Measurements from ENCODE around the gene PIP5K1B.

Gene PIP5K1B

GRCh38 chr9:69019808-69020207, 314.8 kb downstream of the PIP5K1B start:
- Histone ChIP-seq H3K4me2 (no peak overlapping the region), H3K9ac (no peak overlapping the region), H4K20me1 (ENCODE audit: insufficient read depth) (no peaks in the 10 kb centered on the region), H3K27me3 (ENCODE audit: insufficient read depth, low read depth) (no peaks in the 10 kb centered on the region), H3K4me1 (ENCODE audit: low read depth, poor library complexity, severe bottlenecking) (no peaks in the 10 kb centered on the region), H3K4me3 (IDR thresholded peaks at IDR 0.05; ENCODE audit: insufficient read depth, low read depth, low read length) (no peak overlapping the region), H2AFZ (ENCODE audit: low read depth) (no peak overlapping the region), H3K79me2 (ENCODE audit: insufficient read depth, low read depth) (no peaks in the 10 kb centered on the region), H3K36me3 (ENCODE audit: insufficient read depth) (no peaks in the 10 kb centered on the region), H3K27ac (no peak overlapping the region)
- TF ChIP-seq CTCF (conservative IDR thresholded peaks at IDR 0.05; ENCODE audit: low read depth, low read length): no peak

GRCh38 chr9:69020301-69021145, 315.5 kb downstream of the PIP5K1B start:
- no peaks in the 10 kb centered on the region for H4K20me1 ChIP-seq (ENCODE audit: insufficient read depth)
- no peak for TF ChIP-seq CTCF (conservative IDR thresholded peaks at IDR 0.05; ENCODE audit: low read depth, low read length)
- H3K4me1 ChIP-seq (ENCODE audit: low read depth, poor library complexity, severe bottlenecking): no peaks in the 10 kb centered on the region
- no peaks in the 10 kb centered on the region for H3K79me2 ChIP-seq (ENCODE audit: insufficient read depth, low read depth)
- no peak overlapping the region for H3K9ac ChIP-seq
- H3K4me2 ChIP-seq: no peak overlapping the region
- H3K27me3 ChIP-seq (ENCODE audit: insufficient read depth, low read depth): no peaks in the 10 kb centered on the region
- no peaks in the 10 kb centered on the region for H3K36me3 ChIP-seq (ENCODE audit: insufficient read depth)
- no peak overlapping the region for H3K4me3 ChIP-seq (IDR thresholded peaks at IDR 0.05; ENCODE audit: insufficient read depth, low read depth, low read length)
- no peak overlapping the region for H3K27ac ChIP-seq
- no peak overlapping the region for H2AFZ ChIP-seq (ENCODE audit: low read depth)

GRCh38 chr9:69023650-69024049, 318.6 kb downstream of the PIP5K1B start:
- Histone ChIP-seq H3K4me3 (IDR thresholded peaks at IDR 0.05; ENCODE audit: insufficient read depth, low read depth, low read length) (no peak overlapping the region), H3K27me3 (ENCODE audit: insufficient read depth, low read depth) (no peaks in the 10 kb centered on the region), H3K36me3 (ENCODE audit: insufficient read depth) (no peaks in the 10 kb centered on the region), H2AFZ (ENCODE audit: low read depth) (no peak overlapping the region), H3K79me2 (ENCODE audit: insufficient read depth, low read depth) (no peaks in the 10 kb centered on the region), H3K4me2 (no peak overlapping the region), H3K27ac (no peak overlapping the region), H3K9ac (no peak overlapping the region), H3K4me1 (ENCODE audit: low read depth, poor library complexity, severe bottlenecking) (peaks cover 22% of the 10 kb centered on the region), H4K20me1 (ENCODE audit: insufficient read depth) (no peaks in the 10 kb centered on the region)
- no peak for TF ChIP-seq CTCF (conservative IDR thresholded peaks at IDR 0.05; ENCODE audit: low read depth, low read length)

GRCh38 chr9:69027355-69028097, 322.5 kb downstream of the PIP5K1B start:
- peak overlapping the region; percentile 40 for H3K27ac ChIP-seq
- no peaks in the 10 kb centered on the region for H3K79me2 ChIP-seq (ENCODE audit: insufficient read depth, low read depth)
- H3K4me2 ChIP-seq: peak overlapping the region; percentile 84
- peak overlapping the region; percentile 62 for H2AFZ ChIP-seq (ENCODE audit: low read depth)
- no peaks in the 10 kb centered on the region for H3K27me3 ChIP-seq (ENCODE audit: insufficient read depth, low read depth)
- H3K4me1 ChIP-seq (ENCODE audit: low read depth, poor library complexity, severe bottlenecking): peaks cover 29% of the 10 kb centered on the region
- TF ChIP-seq CTCF (conservative IDR thresholded peaks at IDR 0.05; ENCODE audit: low read depth, low read length): peak; percentile 86
- H3K4me3 ChIP-seq (IDR thresholded peaks at IDR 0.05; ENCODE audit: insufficient read depth, low read depth, low read length): no peak overlapping the region
- H3K36me3 ChIP-seq (ENCODE audit: insufficient read depth): no peaks in the 10 kb centered on the region
- no peaks in the 10 kb centered on the region for H4K20me1 ChIP-seq (ENCODE audit: insufficient read depth)
- peak overlapping the region; percentile 11; the same call in 1 of the 2 replicates for H3K9ac ChIP-seq
